C4-2B (cell line): ENCODE measurements around the gene HACE1.

ENCODE experiments used
- H3K27ac ChIP-seq: fragments of 450-650 bp; 2 replicates; pipeline ENCODE4 v1.5.1; 2017
- CTCF ChIP-seq: fragments of 450-650 bp; conservative IDR thresholded peaks from 2 replicates; pipeline ENCODE4 v1.5.1; 2017; ENCODE audit warnings: mild to moderate bottlenecking
- ZFX ChIP-seq: fragments of 450-650 bp; IDR thresholded peaks from 2 replicates; pipeline ENCODE4 v1.6.1; 2017

Gene HACE1

DNA sequence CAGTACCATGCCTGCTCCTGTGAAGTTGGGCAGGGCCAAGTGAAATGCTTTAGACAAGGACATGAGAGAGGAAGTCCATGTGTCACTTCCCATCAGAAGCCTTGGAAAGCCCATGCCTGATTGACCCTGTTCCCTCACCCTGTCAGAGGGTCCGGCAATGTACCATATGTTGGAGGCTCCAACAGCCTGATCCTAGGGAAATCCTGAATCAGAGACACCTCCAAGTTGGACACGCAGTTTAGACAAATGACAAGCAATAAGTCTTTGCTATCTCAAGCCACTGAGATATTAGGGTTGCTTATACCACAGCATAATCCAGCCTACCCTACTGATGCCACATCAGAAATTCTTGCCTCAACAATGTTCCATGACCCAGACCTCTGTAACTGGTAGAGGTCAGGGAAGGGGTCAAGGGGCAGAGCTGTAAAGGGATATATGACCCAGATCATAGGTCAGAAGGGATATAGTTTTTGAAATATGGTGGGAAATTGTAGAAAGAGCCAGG, 174.8 kb downstream of the HACE1 start:
- H3K27ac ChIP-seq, result no peak overlapping the region
- no peak for TF ChIP-seq CTCF
- no peak for TF ChIP-seq ZFX

GRCh38 chr6:104683809-104684208, 175.9 kb downstream of the HACE1 start:
- TF ChIP-seq ZFX (no peak), CTCF (no peak)

GRCh38 chr6:104682722-104683643, 176.7 kb downstream of the HACE1 start:
- no peak overlapping the region for H3K27ac ChIP-seq
- TF ChIP-seq ZFX, result no peak
- peak; percentile 92 for TF ChIP-seq CTCF

More at GRCh38 chr6:104683809-104684208, 175.9 kb downstream of the HACE1 start:
- no peak overlapping the region for H3K27ac ChIP-seq

GRCh38 chr6:104680539-104680938, 179.2 kb downstream of the HACE1 start:
- TF ChIP-seq CTCF (no peak), ZFX (no peak)
- no peak overlapping the region for H3K27ac ChIP-seq

DNA sequence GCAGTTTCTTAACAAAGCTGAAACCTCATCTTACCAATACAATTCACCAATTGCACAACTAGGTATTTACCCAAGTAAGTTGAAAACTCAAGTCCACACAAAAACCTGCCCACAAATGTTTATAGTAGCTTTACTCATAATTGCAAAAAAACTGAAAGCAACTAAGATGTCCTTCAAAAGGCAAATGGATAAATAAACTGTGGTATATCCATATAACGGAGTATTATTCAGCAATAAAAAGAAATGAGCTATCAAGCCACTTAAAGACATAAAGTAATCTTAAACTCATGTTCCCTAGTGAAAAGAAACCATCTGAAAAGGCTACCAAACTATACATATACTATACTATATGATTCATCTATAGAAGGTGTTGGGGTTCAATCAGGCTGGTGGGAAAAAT, 179.7 kb downstream of the HACE1 start:
- H3K27ac ChIP-seq, result no peak overlapping the region
- TF ChIP-seq ZFX (no peak), CTCF (no peak)
